GM12878 (cell line): ENCODE results near the gene MYH9. TPM values are rescaled to one million over a fixed set of nuclear protein-coding genes. Genes with fewer than 3 reads are reported as not detected.
"Not testable (repeated sequence)": the region's sequence is repeated elsewhere in the genome, so short reads cannot be mapped to it uniquely, and the experiment has no call there.

Source experiments
- ATAC-seq: fragments of 200-7000 bp; cut with Tn5 transposase; 3 replicates; pipeline ENCODE4 v1.9.1; 2020; ENCODE audit warnings: mild to moderate bottlenecking, moderate library complexity
- BruUV-seq: library from RNA; stranded (reverse); fragments of 400-500 nt; replicated peaks from 2 replicates; lab custom pipeline; 2021; lab: Mats Ljungman, UMichigan
- CTCF ChIA-PET: fragments of 300-600 bp; sonication (Branson Sonifier 250); formaldehyde crosslinking; extraction: SDS; loops from one replicate; lab custom pipeline; 2021; ENCODE audit warnings: inconsistent platforms; lab: Yijun Ruan, JAX
- POLR2A ChIA-PET: fragments of 350-600 bp; formaldehyde crosslinking; extraction: SDS; loops from one replicate; lab custom pipeline; 2021; ENCODE audit warnings: inconsistent platforms; lab: Charles Lee
- RAD21 ChIA-PET: fragments of 300-600 bp; sonication (Branson Sonifier 250); formaldehyde crosslinking; loops from one replicate; lab custom pipeline; 2023; ENCODE audit warnings: antibody characterized with exemption; ENCODE audit not compliant: unreplicated experiment; lab: Charles Lee
- SMC1A ChIA-PET: fragments of 300-600 bp; sonication (Branson Sonifier 250); formaldehyde crosslinking; loops from one replicate; lab custom pipeline; 2023; ENCODE audit not compliant: unreplicated experiment, uncharacterized antibody; lab: Charles Lee
- DNase-seq: peaks from one replicate; pipeline ENCODE4 v3.0.0-alpha.2; 2011; ENCODE audit warnings: low read depth, low spot score
- FAIRE-seq: peaks from 3 replicates; lab custom pipeline; 2011; peaks lifted over from hg19 to GRCh38; lab: Jason Lieb, UNC
- H2AFZ ChIP-seq: 2 replicates; pipeline ENCODE4 v1.6.0; 2011; ENCODE audit warnings: low read depth, low read length, control low read depth; ENCODE audit not compliant: control insufficient read depth
- H3K27ac ChIP-seq: 2 replicates; pipeline ENCODE4 v1.5.1; 2011; ENCODE audit warnings: control low read depth; ENCODE audit not compliant: control insufficient read depth, insufficient read depth
- H3K27me3 ChIP-seq, 2 experiments: replicated peaks in 1 of 2; 2 replicates each; pipeline versions ENCODE4 v1.6.0 to v1.6.1; 2011; ENCODE audit warnings: low read length in 1 of 2; ENCODE audit not compliant: control insufficient read depth in 2 of 2, insufficient read depth in 2 of 2
- H3K36me3 ChIP-seq, 2 experiments: 2 replicates each; pipeline ENCODE4 v1.5.1; 2011; ENCODE audit warnings: low read length in 1 of 2; ENCODE audit not compliant: control insufficient read depth in 2 of 2, insufficient read depth in 2 of 2
- H3K4me1 ChIP-seq: 2 replicates; pipeline ENCODE4 v1.6.1; 2011; ENCODE audit warnings: mild to moderate bottlenecking, low read length, moderate library complexity, mixed read lengths; ENCODE audit not compliant: control insufficient read depth, insufficient read depth
- H3K4me2 ChIP-seq: 2 replicates; pipeline ENCODE4 v1.6.0; 2011; ENCODE audit warnings: control low read depth; ENCODE audit not compliant: control insufficient read depth, insufficient read depth
- H3K4me3 ChIP-seq: fragments of 200-600 bp; sonication (generic); 2 replicates; pipeline ENCODE4 v1.5.1; 2016
- H3K79me2 ChIP-seq: 2 replicates; pipeline ENCODE4 v1.6.0; 2011; ENCODE audit warnings: low read length; ENCODE audit not compliant: control insufficient read depth, insufficient read depth
- H3K9ac ChIP-seq: 2 replicates; pipeline ENCODE4 v1.8.0; 2011; ENCODE audit warnings: low read length, control low read depth, mixed read lengths; ENCODE audit not compliant: control insufficient read depth, insufficient read depth
- H3K9me3 ChIP-seq: replicated peaks from 3 replicates; pipeline ENCODE4 v1.5.1; 2011; ENCODE audit warnings: mild to moderate bottlenecking, low read length; ENCODE audit not compliant: control insufficient read depth, insufficient read depth
- H4K20me1 ChIP-seq: 2 replicates; pipeline ENCODE4 v1.6.0; 2011; ENCODE audit not compliant: control insufficient read depth, insufficient read depth
- CEBPB ChIP-seq, 2 experiments: fragments of 150-350 bp in 1 of 2; IDR thresholded peaks; 2 replicates each; pipeline ENCODE4 v1.6.1; 2012 to 2014; ENCODE audit warnings: low read depth in 2 of 2, low read length in 2 of 2, borderline replicate concordance in 1 of 2, inconsistent platforms in 1 of 2
- EGR1 ChIP-seq, 2 experiments: IDR thresholded peaks; 1 replicate in 1 of 2; 2 replicates in 1 of 2; pipeline ENCODE4 v1.6.1; 2011 to 2012; ENCODE audit warnings: low read depth in 2 of 2, low read length in 2 of 2, borderline replicate concordance in 1 of 2, mild to moderate bottlenecking in 1 of 2, moderate library complexity in 1 of 2
- ETV6 ChIP-seq, 2 experiments: fragments of 450-650 bp in 1 of 2; IDR thresholded peaks in 1 of 2; conservative IDR thresholded peaks in 1 of 2; 2 replicates each; pipeline ENCODE4 v1.6.1; 2014; ENCODE audit warnings: antibody characterized with exemption in 1 of 2, borderline replicate concordance in 1 of 2, low read depth in 1 of 2, mild to moderate bottlenecking in 1 of 2, moderate library complexity in 1 of 2
- NR2C1 ChIP-seq: fragments of 450-650 bp; IDR thresholded peaks from 2 replicates; pipeline ENCODE4 v1.6.1; 2017; ENCODE audit warnings: antibody characterized with exemption, mild to moderate bottlenecking, moderate library complexity
- WGBS: methylation state at CpG from one replicate; pipeline ENCODE4 v1.1.6; 2016; ENCODE audit warnings: low lambda C conversion rate; ENCODE audit not compliant: insufficient replicate concordance, insufficient coverage; ENCODE audit errors: missing lambda C conversion rate; 5-methylcytosine and 5-hydroxymethylcytosine counted together
- in situ Hi-C: fragments of 300-500 bp; cut with MboI; formaldehyde crosslinking; loops from 9 replicates; pipeline ENCODE4 v1.14.3; 2018; ENCODE audit warnings: mixed read lengths
- intact Hi-C: fragments of 100-400 bp; cut with micrococcal nuclease; formaldehyde crosslinking; loops from one replicate; pipeline ENCODE4 v1.14.2; 2022; ENCODE audit not compliant: unreplicated experiment
- polyA plus RNA-seq, 11 experiments: library from polyadenylated mRNA; depleted of rRNA in 4 of 11; unstranded in 6 of 11; stranded (reverse) in 5 of 11; fragments of >200 nt; fragmentation: Nextera tagmentation in 4 of 11; fragmentation: Illumina TruSeq in 1 of 11; extraction: Ambion mirVana in 4 of 11; extraction: Trizol in 1 of 11; gene quantifications; 1 replicate in 1 of 11; 2 replicates in 10 of 11; pipeline versions ENCODE4 v1.2.1 to v1.2.3, GENCODE V29; 2011 to 2016; ENCODE audit warnings: inconsistent platforms in 2 of 11, missing spikeins in 2 of 11, low read depth in 1 of 11
- total RNA-seq, 4 experiments: library from RNA; depleted of rRNA in 3 of 4; stranded (reverse); fragments of >200 nt in 3 of 4; fragmentation: Illumina TruSeq in 1 of 4; extraction: Trizol in 1 of 4; gene quantifications; 2 replicates each; pipeline versions ENCODE4 v1.2.1 to v1.2.3, GENCODE V29; 2013 to 2021

Gene MYH9
- total and polyA plus RNA-seq, 10 of the 15 experiments (the other 5 are each of a cell fraction or from before 2014, with no cell fraction given): 5.1 to 525 (median 145) TPM

GRCh38 chr22:36391638-36392037 is 3.9 kb upstream of the MYH9 start (continued):
- TF ChIP-seq NR2C1: no peak
- no peak for TF ChIP-seq ETV6 (conservative IDR thresholded peaks at IDR 0.05 in 1 of 2, IDR thresholded peaks at IDR 0.05 in 1 of 2; ENCODE audit: borderline replicate concordance in 1 of 2, low read depth in 1 of 2)
- no peak for TF ChIP-seq CEBPB (IDR thresholded peaks at IDR 0.05; ENCODE audit: borderline replicate concordance in 1 of 2, low read depth in 2 of 2, low read length in 2 of 2)
- TF ChIP-seq EGR1 (IDR thresholded peaks at IDR 0.05; ENCODE audit: borderline replicate concordance in 1 of 2, low read depth in 2 of 2, low read length in 2 of 2): no peak

GRCh38 chr22:36389122-36389521 is 1.4 kb upstream of the MYH9 start:
- H3K4me2 ChIP-seq, H3K4me1 ChIP-seq, H3K9ac ChIP-seq, FAIRE-seq, H3K4me3 ChIP-seq, in situ Hi-C loops, H3K27me3 ChIP-seq, H2AFZ ChIP-seq, H4K20me1 ChIP-seq, H3K36me3 ChIP-seq, H3K9me3 ChIP-seq, DNase-seq, BruUV-seq, H3K27ac ChIP-seq, ATAC-seq: not testable (repeated sequence)
- H3K79me2 ChIP-seq: peaks cover 37% of the 10 kb centered on the region
- ChIA-PET POLR2A (interaction anchor here (1.5 to 5.6 kb wide), 5 partner anchors 10 to 81 kb away, joined by 5 to 53 read pairs (median 9); no protein-coding TSS in a partner anchor), CTCF (interaction anchor here (0.9 kb wide), 1 partner anchor 88 kb away, joined by 3 read pairs; no protein-coding TSS in a partner anchor), SMC1A (interaction anchor here (1.8 to 2.0 kb wide), 3 partner anchors 10 to 65 kb away, joined by 5 to 10 read pairs (median 8); no protein-coding TSS in a partner anchor), RAD21 (interaction anchor here (1.2 to 2.2 kb wide), 6 partner anchors 10 to 81 kb away, joined by 3 to 9 read pairs (median 7); no protein-coding TSS in a partner anchor)
- WGBS: 85% methylated on average over 14 of the region's 14 CpGs
- intact Hi-C loops: loop anchor here (5.0 kb wide), 1 partner anchor 83 kb away; no protein-coding TSS in a partner anchor
